Vagina (tissue), 2 donors: ENCODE data around the gene OSM.

Experiments used
- CTCF ChIP-seq, 3 experiments: fragments of 450-650 bp in 2 of 3; fragments of 200-600 bp in 1 of 3; sonication (generic) in 1 of 3; IDR thresholded peaks; one replicate each; pipeline ENCODE4 v1.5.1; 2017 to 2019; ENCODE audit warnings: antibody characterized with exemption in 3 of 3, mild to moderate bottlenecking in 2 of 3, moderate library complexity in 2 of 3
- POLR2A ChIP-seq, 2 donors: fragments of 450-650 bp; IDR thresholded peaks; one replicate each; pipeline ENCODE4 v1.6.1; 2017; ENCODE audit warnings: antibody characterized with exemption in 2 of 2, mild to moderate bottlenecking in 2 of 2, moderate library complexity in 2 of 2
- POLR2AphosphoS5 ChIP-seq, 2 donors: sonication (generic); formaldehyde crosslinking; IDR thresholded peaks; one replicate each; pipeline ENCODE4 v1.9.0; 2017; ENCODE audit warnings: antibody characterized with exemption in 2 of 2, mild to moderate bottlenecking in 2 of 2, low read depth in 1 of 2; ENCODE audit not compliant: insufficient read depth in 1 of 2

GRCh38 chr22:30282616-30283046 lies 16.0 kb upstream of the OSM start:
- TF ChIP-seq POLR2A (IDR thresholded peaks at IDR 0.05) (no peak), CTCF (IDR thresholded peaks at IDR 0.05) (no peak), POLR2AphosphoS5 (IDR thresholded peaks at IDR 0.05; ENCODE audit: insufficient read depth in 1 of 2, low read depth in 1 of 2) (no peak)
